ENCODE results near the gene DNAH8. TPM values are rescaled to one million over a fixed set of nuclear protein-coding genes. Genes with fewer than 3 reads are reported as not detected.

The DNAH8 gene
- polyA plus RNA-seq, 3 donors, result not detected

DNA sequence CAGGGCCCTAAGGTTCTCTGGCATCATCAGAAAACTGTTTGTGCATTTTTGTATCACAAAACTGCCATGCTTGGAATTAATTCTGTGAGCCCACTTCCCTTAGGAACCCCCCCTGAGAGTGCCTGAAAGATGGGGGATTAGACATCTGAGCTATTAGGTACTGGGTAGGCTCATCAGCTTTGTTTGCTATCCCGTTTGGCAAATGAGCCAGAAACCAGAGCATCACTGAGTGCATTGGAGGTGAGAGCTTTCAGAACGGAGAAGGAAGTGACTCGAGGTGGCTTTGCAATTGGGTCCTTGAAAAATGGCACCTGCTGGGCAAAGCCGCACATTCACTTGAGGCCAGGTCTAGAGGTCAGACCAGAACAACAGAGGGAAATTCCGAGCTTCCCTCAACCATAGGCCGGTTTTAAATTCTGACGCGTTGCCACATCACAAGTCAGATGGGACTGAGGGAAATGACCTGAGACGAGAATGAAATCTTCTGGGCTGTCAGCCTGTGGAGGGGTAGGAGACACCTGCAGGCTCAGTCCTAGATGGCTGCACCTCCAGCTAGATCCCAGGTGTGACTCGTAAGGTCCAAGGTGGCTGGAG is 325.1 kb downstream of the DNAH8 start:
- H3K27me3 Mint-ChIP-seq (ENCODE audit: low read depth in 3 of 3), result peaks cover 16 to 54% (median 34%) of the 10 kb centered on the region in 3 donors
- no peak overlapping the region for H3K9ac ChIP-seq (ENCODE audit: insufficient read depth, low read length, poor library complexity, severe bottlenecking)
- no peaks in the 10 kb centered on the region for H3K36me3 ChIP-seq (replicated peaks in 1 of 2; ENCODE audit: control insufficient read depth in 1 of 2, insufficient read depth in 2 of 2, low read length in 2 of 2)
- no peaks in the 10 kb centered on the region for H4K20me1 ChIP-seq (ENCODE audit: insufficient read depth, low read length)
- 85% methylated on average over 10 of the region's 10 CpGs for WGBS (ENCODE audit: insufficient coverage)
- peaks cover 13 to 19% of the 10 kb centered on the region in 2 donors for H3K27me3 ChIP-seq (ENCODE audit: control insufficient read depth in 2 of 2, insufficient read depth in 2 of 2, low read length in 2 of 2)
- peak overlapping the region in 1 of 2 donors; percentile 35 for H3K4me3 Mint-ChIP-seq
- no peak overlapping the region for H3K27ac Mint-ChIP-seq
- no peak overlapping the region for H2AFZ ChIP-seq (ENCODE audit: insufficient read depth, low read depth, low read length, poor library complexity, severe bottlenecking)
- no peaks in the 10 kb centered on the region for H3K79me2 ChIP-seq (ENCODE audit: insufficient read depth, low read length)
- intact Hi-C loops (cut with micrococcal nuclease), result no loop called here
- no peak for DNase-seq
- H3K4me1 Mint-ChIP-seq, result peaks cover 6% of the 10 kb centered on the region
- TF ChIP-seq, protein P1, sequence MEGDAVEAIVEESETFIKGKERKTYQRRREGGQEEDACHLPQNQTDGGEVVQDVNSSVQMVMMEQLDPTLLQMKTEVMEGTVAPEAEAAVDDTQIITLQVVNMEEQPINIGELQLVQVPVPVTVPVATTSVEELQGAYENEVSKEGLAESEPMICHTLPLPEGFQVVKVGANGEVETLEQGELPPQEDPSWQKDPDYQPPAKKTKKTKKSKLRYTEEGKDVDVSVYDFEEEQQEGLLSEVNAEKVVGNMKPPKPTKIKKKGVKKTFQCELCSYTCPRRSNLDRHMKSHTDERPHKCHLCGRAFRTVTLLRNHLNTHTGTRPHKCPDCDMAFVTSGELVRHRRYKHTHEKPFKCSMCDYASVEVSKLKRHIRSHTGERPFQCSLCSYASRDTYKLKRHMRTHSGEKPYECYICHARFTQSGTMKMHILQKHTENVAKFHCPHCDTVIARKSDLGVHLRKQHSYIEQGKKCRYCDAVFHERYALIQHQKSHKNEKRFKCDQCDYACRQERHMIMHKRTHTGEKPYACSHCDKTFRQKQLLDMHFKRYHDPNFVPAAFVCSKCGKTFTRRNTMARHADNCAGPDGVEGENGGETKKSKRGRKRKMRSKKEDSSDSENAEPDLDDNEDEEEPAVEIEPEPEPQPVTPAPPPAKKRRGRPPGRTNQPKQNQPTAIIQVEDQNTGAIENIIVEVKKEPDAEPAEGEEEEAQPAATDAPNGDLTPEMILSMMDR (IDR thresholded peaks at IDR 0.05), result no peak
- H3K4me1 ChIP-seq (ENCODE audit: control insufficient read depth in 1 of 2, insufficient read depth in 2 of 2, low read length in 2 of 2), result peaks cover 0 to 2% of the 10 kb centered on the region in 2 donors
- H3K9me3 Mint-ChIP-seq, result peaks cover 0 to 5% (median 2%) of the 10 kb centered on the region in 7 donors
- H3K27ac ChIP-seq (ENCODE audit: low read depth in 1 of 2, low read length in 2 of 2), result no peak overlapping the region
- H3K4me2 ChIP-seq (replicated peaks; ENCODE audit: extremely low read depth, low read length, poor library complexity, severe bottlenecking), result no peak overlapping the region
- H3K9me3 ChIP-seq (replicated peaks in 1 of 2; ENCODE audit: control insufficient read depth in 1 of 2, insufficient read depth in 1 of 2, low read length in 2 of 2), result peaks cover 0 to 3% of the 10 kb centered on the region in 2 donors
- H3K36me3 Mint-ChIP-seq, result no peaks in the 10 kb centered on the region
- no peak overlapping the region for H3K4me3 ChIP-seq (replicated peaks in 1 of 3; ENCODE audit: low read depth in 2 of 3, low read length in 3 of 3)

DNA sequence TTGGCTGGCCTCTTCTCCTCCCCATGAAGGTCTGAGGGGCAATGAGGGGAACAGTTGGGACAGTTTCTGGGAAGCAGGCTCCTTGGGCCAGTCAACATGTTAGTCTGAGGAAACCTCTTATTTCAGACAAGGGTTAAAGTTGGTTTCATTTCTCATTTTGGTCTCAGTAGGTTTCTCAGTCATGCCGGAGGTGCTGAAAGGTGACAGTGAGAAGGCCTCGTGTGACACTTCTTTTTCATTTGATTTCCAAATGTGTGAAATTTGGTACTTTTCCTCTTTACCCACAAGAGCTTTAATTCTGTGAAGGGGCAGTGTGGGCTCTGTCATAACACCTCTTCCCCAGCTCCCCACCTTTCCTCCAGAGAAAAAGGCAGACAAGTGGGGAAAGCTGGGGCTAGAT is 326.0 kb downstream of the DNAH8 start:
- H4K20me1 ChIP-seq (ENCODE audit: insufficient read depth, low read length), result no peaks in the 10 kb centered on the region
- H3K36me3 ChIP-seq (replicated peaks in 1 of 2; ENCODE audit: control insufficient read depth in 1 of 2, insufficient read depth in 2 of 2, low read length in 2 of 2), result no peaks in the 10 kb centered on the region
- no peak overlapping the region for H3K27ac ChIP-seq (ENCODE audit: low read depth in 1 of 2, low read length in 2 of 2)
- H3K36me3 Mint-ChIP-seq, result no peaks in the 10 kb centered on the region
- peaks cover 0 to 5% (median 2%) of the 10 kb centered on the region in 7 donors for H3K9me3 Mint-ChIP-seq
- TF ChIP-seq, protein P1 (IDR thresholded peaks at IDR 0.05), result no peak
- no peaks in the 10 kb centered on the region for H3K79me2 ChIP-seq (ENCODE audit: insufficient read depth, low read length)
- intact Hi-C loops (cut with micrococcal nuclease), result no loop called here
- H3K4me1 Mint-ChIP-seq, result peaks cover 6% of the 10 kb centered on the region
- H3K4me3 ChIP-seq (replicated peaks in 1 of 3; ENCODE audit: low read depth in 2 of 3, low read length in 3 of 3), result no peak overlapping the region
- peaks cover 16 to 46% (median 31%) of the 10 kb centered on the region in 3 donors for H3K27me3 Mint-ChIP-seq (ENCODE audit: low read depth in 3 of 3)
- peaks cover 0 to 2% of the 10 kb centered on the region in 2 donors for H3K4me1 ChIP-seq (ENCODE audit: control insufficient read depth in 1 of 2, insufficient read depth in 2 of 2, low read length in 2 of 2)
- no peak overlapping the region for H2AFZ ChIP-seq (ENCODE audit: insufficient read depth, low read depth, low read length, poor library complexity, severe bottlenecking)
- peaks cover 0 to 3% of the 10 kb centered on the region in 2 donors for H3K9me3 ChIP-seq (replicated peaks in 1 of 2; ENCODE audit: control insufficient read depth in 1 of 2, insufficient read depth in 1 of 2, low read length in 2 of 2)
- peaks cover 11 to 13% of the 10 kb centered on the region in 2 donors for H3K27me3 ChIP-seq (ENCODE audit: control insufficient read depth in 2 of 2, insufficient read depth in 2 of 2, low read length in 2 of 2)
- peak overlapping the region in 1 of 2 donors; percentile 31 for H3K4me3 Mint-ChIP-seq
- no peak overlapping the region for H3K4me2 ChIP-seq (replicated peaks; ENCODE audit: extremely low read depth, low read length, poor library complexity, severe bottlenecking)
- no peak overlapping the region for H3K9ac ChIP-seq (ENCODE audit: insufficient read depth, low read length, poor library complexity, severe bottlenecking)
- no CpG with 5 or more reads among the region's 2 CpGs for WGBS (ENCODE audit: insufficient coverage)
- H3K27ac Mint-ChIP-seq, result no peak overlapping the region
- no peak for DNase-seq

Measured in CD14-positive monocyte (primary cell).